ENCODE results near the gene CEP44.
"Not testable (repeated sequence)": the region's sequence is repeated elsewhere in the genome, so short reads cannot be mapped to it uniquely, and the experiment has no call there.

Gene CEP44

GRCh38 chr4:174318829-174319764 lies 35.4 kb downstream of the CEP44 start:
- no peak for DNase-seq (ENCODE audit: low read depth in 1 of 2, low spot score in 1 of 2)

GRCh38 chr4:174320494-174321199 lies 36.9 kb downstream of the CEP44 start:
- DNase-seq (ENCODE audit: low read depth in 1 of 2, low spot score in 1 of 2) = no peak

- DNase-seq (ENCODE audit: low read depth in 1 of 2, low spot score in 1 of 2) = no peak
These were observed 40.5 kb downstream of the CEP44 start for GRCh38 chr4:174324236-174324635.

GRCh38 chr4:174324725-174325124 lies 41.0 kb downstream of the CEP44 start:
- no peak for DNase-seq (ENCODE audit: low read depth in 1 of 2, low spot score in 1 of 2)

- DNase-seq (ENCODE audit: low read depth in 1 of 2, low spot score in 1 of 2) = no peak
These were observed 49.2 kb downstream of the CEP44 start for GRCh38 chr4:174332741-174333493.

- DNase-seq (ENCODE audit: low read depth in 1 of 2, low spot score in 1 of 2) = no peak
These were observed 50.9 kb downstream of the CEP44 start for GRCh38 chr4:174334628-174335027.

- no peak for DNase-seq (ENCODE audit: low read depth in 1 of 2, low spot score in 1 of 2)
These were observed 57.0 kb downstream of the CEP44 start for GRCh38 chr4:174340714-174341113.

GRCh38 chr4:174349156-174349555 lies 65.4 kb downstream of the CEP44 start:
- no peak for DNase-seq (ENCODE audit: low read depth in 1 of 2, low spot score in 1 of 2)

- DNase-seq (ENCODE audit: low read depth in 1 of 2, low spot score in 1 of 2) = no peak
These were observed 68.5 kb downstream of the CEP44 start for GRCh38 chr4:174352061-174352819.

GRCh38 chr4:174357321-174357720 lies 73.6 kb downstream of the CEP44 start:
- no peak for DNase-seq (ENCODE audit: low read depth in 1 of 2, low spot score in 1 of 2)

- no peak for DNase-seq (ENCODE audit: low read depth in 1 of 2, low spot score in 1 of 2)
These were observed 74.7 kb downstream of the CEP44 start for GRCh38 chr4:174358410-174358809.

GRCh38 chr4:174358829-174359228 lies 75.1 kb downstream of the CEP44 start:
- no peak for DNase-seq (ENCODE audit: low read depth in 1 of 2, low spot score in 1 of 2)

GRCh38 chr4:174362340-174362739 lies 78.6 kb downstream of the CEP44 start:
- no peak for DNase-seq (ENCODE audit: low read depth in 1 of 2, low spot score in 1 of 2)

GRCh38 chr4:174363782-174364181 lies 80.1 kb downstream of the CEP44 start:
- not testable (repeated sequence) for DNase-seq (ENCODE audit: low read depth in 1 of 2, low spot score in 1 of 2)

- no peak for DNase-seq (ENCODE audit: low read depth in 1 of 2, low spot score in 1 of 2)
These were observed 81.4 kb downstream of the CEP44 start for GRCh38 chr4:174365018-174365587.

- DNase-seq (ENCODE audit: low read depth in 1 of 2, low spot score in 1 of 2) = no peak
These were observed 86.3 kb downstream of the CEP44 start for GRCh38 chr4:174369985-174370384.

GRCh38 chr4:174373821-174374220 lies 90.1 kb downstream of the CEP44 start:
- DNase-seq (ENCODE audit: low read depth in 1 of 2, low spot score in 1 of 2) = no peak

- no peak for DNase-seq (ENCODE audit: low read depth in 1 of 2, low spot score in 1 of 2)
These were observed 91.7 kb downstream of the CEP44 start for GRCh38 chr4:174375422-174375821.

GRCh38 chr4:174377613-174378012 lies 93.9 kb downstream of the CEP44 start:
- DNase-seq (ENCODE audit: low read depth in 1 of 2, low spot score in 1 of 2) = no peak

- no peak for DNase-seq (ENCODE audit: low read depth in 1 of 2, low spot score in 1 of 2)
These were observed 95.2 kb downstream of the CEP44 start for GRCh38 chr4:174378951-174379350.
